NCI-H2196 (cell line): ENCODE data around the gene SYNPO2L.
"Not testable (repeated sequence)": the region's sequence is repeated elsewhere in the genome, so short reads cannot be mapped to it uniquely, and the experiment has no call there.

Experiments used
- DNase-seq: peaks from one replicate; lab custom pipeline; 2025; ENCODE audit not compliant: unreplicated experiment; lab: John Stamatoyannopoulos, UW

Gene SYNPO2L, protein sequence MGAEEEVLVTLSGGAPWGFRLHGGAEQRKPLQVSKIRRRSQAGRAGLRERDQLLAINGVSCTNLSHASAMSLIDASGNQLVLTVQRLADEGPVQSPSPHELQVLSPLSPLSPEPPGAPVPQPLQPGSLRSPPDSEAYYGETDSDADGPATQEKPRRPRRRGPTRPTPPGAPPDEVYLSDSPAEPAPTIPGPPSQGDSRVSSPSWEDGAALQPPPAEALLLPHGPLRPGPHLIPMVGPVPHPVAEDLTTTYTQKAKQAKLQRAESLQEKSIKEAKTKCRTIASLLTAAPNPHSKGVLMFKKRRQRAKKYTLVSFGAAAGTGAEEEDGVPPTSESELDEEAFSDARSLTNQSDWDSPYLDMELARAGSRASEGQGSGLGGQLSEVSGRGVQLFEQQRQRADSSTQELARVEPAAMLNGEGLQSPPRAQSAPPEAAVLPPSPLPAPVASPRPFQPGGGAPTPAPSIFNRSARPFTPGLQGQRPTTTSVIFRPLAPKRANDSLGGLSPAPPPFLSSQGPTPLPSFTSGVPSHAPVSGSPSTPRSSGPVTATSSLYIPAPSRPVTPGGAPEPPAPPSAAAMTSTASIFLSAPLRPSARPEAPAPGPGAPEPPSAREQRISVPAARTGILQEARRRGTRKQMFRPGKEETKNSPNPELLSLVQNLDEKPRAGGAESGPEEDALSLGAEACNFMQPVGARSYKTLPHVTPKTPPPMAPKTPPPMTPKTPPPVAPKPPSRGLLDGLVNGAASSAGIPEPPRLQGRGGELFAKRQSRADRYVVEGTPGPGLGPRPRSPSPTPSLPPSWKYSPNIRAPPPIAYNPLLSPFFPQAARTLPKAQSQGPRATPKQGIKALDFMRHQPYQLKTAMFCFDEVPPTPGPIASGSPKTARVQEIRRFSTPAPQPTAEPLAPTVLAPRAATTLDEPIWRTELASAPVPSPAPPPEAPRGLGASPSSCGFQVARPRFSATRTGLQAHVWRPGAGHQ

DNA sequence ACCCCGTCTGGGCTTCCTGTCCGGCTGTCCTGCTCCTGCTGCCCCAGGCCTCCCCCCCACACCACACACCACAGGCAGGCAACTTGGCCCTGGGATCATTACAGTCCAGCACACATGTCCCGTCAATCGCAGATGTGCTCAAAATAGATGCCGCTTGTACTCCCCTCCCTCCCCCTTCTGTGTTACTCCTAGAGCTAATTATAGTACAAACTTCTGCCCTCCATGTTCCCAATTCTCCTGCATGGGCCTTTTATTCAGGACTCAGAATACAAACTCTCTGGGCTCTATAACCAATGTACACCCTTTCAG lies at the start of gene SYNPO2L:
Gene SYNPO2L (minus strand): TSS at position 40 of the 309 bp plus-strand sequence. CDS start 107 bp downstream, outside the sequence.
- no peak for DNase-seq

GRCh38 chr10:73703924-73704323 lies 48.1 kb upstream of the SYNPO2L start:
- DNase-seq = not testable (repeated sequence)

- not testable (repeated sequence) for DNase-seq
These were observed 43.0 kb upstream of the SYNPO2L start for GRCh38 chr10:73698819-73699218.

GRCh38 chr10:73697675-73698159 lies 41.9 kb upstream of the SYNPO2L start, which contains the start of gene AGAP5:
TSS of gene AGAP5 (minus strand) at chr10:73698109. CDS start at chr10:73697755, 354 bp downstream.
- not testable (repeated sequence) for DNase-seq

DNA sequence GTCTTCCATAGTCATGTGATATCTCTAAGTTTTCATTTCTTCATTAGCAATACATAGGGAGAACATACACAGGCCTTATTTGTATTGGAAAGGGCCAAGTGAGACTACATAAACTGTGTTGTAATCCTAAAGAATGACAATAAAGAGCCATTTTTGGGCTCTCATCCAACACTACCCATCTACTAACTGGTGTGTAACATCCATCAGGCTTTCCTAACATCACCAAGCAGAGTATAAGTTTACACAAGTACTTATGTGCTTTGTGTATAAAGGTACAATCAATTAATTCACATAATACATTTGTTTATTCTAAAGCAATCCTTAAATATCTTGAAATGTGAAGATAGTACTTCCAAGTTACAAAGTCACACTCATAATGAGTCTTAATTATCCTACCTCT lies 39.5 kb upstream of the SYNPO2L start:
- not testable (repeated sequence) for DNase-seq

GRCh38 chr10:73690755-73691154 lies 34.9 kb upstream of the SYNPO2L start:
- not testable (repeated sequence) for DNase-seq

DNA sequence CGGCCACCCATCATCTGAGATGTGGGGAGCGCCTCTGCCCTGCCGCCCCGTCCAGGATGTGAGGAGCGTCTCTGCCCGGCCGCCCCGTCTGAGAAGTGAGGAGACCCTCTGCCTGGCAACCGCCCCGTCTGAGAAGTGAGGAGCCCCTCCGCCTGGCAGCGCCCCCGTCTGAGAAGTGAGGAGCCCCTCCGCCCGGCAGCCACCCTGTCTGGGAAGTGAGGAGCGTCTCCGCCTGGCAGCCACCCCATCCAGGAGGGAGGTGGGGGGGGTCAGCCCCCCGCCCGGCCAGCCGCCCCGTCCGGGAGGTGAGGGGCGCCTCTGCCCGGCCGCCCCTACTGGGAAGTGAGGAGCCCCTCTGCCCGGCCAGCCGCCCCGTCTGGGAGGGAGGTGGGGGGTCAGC lies 33.8 kb upstream of the SYNPO2L start:
- not testable (repeated sequence) for DNase-seq

- not testable (repeated sequence) for DNase-seq
These were observed 31.8 kb upstream of the SYNPO2L start for GRCh38 chr10:73687641-73688040.

- DNase-seq = not testable (repeated sequence)
These were observed 18.7 kb upstream of the SYNPO2L start for GRCh38 chr10:73674546-73674945.

- DNase-seq = not testable (repeated sequence)
These were observed 12.5 kb upstream of the SYNPO2L start for GRCh38 chr10:73668378-73668777.

DNA sequence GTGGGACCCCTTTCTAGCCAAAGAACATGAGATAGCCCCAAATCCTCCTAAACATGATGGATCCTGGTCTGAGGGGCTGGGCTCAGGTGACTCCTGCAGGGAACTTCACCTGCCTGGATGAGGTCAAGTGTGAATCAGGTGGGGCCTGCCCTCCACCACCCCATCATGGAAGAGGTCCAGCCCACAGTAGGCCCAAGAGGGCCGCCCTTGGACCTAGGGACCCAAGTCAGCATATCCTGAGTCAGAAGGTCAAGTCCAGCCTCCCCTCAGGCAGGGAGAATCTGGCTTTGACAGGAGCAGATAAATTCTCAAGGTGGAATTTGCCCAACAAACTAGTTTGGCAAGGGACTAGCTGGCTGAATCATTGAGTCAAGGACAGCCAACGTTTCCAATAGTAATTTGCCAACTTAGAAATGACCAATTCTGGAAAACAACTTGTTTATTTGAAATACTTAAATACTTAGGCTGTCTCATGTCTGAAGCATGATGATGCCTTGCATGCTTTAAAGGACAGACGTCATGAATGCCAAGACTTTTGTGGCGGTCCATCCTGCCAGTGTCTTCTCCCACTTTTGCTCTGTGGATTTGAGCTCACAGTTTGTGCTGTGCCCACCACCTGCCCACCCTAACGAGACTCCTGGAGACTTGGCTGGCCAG lies 10.5 kb upstream of the SYNPO2L start:
- DNase-seq = not testable (repeated sequence)

DNA sequence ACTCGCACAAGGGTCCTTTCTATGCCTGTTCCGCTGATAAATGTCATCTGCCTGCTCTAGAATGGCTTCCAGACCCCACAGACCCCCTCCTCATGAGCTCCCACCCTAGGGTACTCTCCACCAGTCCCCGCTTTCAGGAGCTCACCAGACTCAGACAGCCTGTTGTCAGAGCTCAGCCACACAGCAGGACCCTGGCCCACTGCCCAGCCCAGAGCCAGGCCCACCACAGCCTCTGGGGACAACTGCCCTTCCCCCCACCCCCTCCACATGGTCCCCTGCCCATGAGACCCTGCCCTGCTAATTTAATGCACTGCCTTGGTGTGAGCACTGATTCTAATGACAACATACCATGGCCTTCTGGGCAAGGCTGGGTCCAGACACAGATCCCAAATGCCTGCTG lies 9.8 kb upstream of the SYNPO2L start:
- not testable (repeated sequence) for DNase-seq

- DNase-seq = not testable (repeated sequence)
These were observed 8.6 kb upstream of the SYNPO2L start for GRCh38 chr10:73664156-73665040.

- not testable (repeated sequence) for DNase-seq
These were observed 7.8 kb upstream of the SYNPO2L start for GRCh38 chr10:73663621-73664020.

DNA sequence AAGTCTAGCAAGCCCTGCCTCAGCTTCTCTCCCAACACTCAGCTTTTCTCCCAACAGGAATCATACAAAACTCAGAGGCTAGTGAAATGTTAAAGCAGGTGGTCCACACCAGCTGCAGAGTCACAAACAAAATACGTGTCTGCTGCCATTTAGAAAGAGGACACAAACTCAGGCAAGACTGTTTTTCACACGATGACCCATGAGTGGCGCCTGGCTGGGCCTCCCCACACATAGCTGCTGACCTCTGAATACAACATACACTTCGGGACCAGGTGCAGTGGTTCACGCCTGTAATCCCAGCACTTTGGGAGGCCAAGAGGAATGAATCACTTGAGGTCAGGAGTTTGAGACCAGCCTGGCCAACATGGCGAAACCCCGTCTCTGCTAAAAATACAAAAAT lies 6.9 kb upstream of the SYNPO2L start:
- not testable (repeated sequence) for DNase-seq

GRCh38 chr10:73655257-73655989 lies 406 bp downstream of the SYNPO2L start:
- no peak for DNase-seq

DNA sequence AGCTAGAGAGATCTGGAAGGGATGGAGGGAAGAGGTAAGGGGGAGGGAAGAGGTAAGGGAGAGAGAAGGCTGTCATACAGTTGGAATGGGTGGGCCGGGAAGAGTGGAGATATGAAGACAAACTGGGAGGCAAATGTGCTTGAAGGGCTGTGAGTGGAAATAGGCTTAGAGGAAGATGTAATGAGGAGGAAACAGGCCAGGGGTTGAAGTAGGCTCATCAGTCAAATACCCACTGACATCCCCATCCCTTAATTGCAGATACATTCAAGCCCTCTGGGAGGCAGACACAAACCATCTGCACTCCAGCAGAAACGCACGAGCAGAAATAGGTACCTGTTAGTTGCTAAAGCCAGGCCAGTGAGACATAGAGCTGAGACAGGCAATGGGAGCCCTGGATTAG lies 2.1 kb downstream of the SYNPO2L start:
- no peak for DNase-seq

- DNase-seq = no peak
These were observed 2.6 kb downstream of the SYNPO2L start for GRCh38 chr10:73653195-73653594.
